HG03457 (cell line): Measurements from ENCODE around the gene TM4SF1.

Experiments
- ATAC-seq: cut with Tn5 transposase; IDR thresholded peaks from one replicate; pipeline ENCODE4 v1.9.1; 2021; ENCODE audit warnings: moderate number of reproducible peaks; ENCODE audit not compliant: unreplicated experiment

TM4SF1 gene

DNA sequence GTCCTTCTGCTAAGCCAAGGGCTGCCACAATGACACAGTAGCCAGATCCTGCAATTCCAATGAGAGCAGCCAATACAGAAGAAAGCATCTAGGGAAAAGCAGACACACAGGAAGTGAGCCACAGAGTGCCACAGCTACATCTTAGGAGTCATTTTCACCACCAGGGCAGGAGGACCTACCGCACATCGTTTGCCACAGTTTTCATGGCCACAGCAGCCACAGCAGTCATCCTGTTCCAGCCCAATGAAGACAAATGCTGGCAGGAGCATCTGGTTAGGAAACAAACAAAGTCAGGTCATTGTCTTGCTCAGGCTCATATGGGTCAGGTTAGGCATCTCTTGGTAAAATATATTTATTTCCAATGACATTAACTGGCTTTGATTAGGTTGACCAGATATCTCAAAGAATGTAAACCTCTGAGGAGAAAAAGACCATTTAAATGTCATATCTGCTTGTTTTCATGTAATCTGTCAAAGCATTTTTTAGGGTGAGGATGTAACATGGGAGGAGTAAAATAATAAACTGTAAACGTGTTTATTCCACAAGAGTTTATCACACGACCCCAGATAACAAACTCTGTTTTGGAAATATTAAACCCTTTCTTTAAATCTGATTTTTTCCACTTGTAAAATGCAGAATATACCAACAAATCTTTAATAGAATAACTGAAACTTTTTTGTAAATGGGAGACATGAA is 1.8 kb downstream of the TM4SF1 start:
- ATAC-seq, result no peak

DNA sequence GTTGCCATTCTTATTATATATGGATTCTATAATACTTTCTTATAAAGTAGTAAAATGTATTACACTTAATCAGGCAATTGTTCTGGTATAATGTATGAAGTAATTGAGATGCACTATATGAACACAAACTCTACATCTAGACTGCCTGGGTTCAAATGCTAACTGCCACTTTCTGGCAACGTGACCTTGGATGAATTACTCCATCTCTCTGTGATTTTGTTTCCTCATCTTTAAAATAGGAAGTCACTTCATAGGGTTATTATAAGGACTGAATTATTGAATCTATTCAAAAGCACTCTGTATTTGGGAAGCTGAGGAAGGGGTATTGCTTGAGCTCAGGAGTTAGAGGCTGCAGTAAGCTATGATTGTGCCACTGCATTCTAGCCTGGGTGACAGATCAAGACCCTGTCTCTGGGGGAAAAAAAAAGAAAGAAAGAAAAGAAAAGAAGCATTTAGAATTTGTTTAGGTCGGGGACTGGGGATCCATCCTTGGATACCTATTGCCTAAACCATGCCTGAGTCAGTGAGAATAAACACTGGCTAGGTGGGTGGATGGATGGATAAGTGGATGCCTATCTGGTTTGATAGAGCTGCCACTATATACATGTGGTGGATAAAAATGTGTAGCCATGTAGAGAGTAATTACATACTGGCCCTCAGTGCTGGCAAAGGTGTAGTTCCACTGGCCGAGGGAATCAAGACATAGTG is 2.5 kb downstream of the TM4SF1 start:
- ATAC-seq, result no peak

DNA sequence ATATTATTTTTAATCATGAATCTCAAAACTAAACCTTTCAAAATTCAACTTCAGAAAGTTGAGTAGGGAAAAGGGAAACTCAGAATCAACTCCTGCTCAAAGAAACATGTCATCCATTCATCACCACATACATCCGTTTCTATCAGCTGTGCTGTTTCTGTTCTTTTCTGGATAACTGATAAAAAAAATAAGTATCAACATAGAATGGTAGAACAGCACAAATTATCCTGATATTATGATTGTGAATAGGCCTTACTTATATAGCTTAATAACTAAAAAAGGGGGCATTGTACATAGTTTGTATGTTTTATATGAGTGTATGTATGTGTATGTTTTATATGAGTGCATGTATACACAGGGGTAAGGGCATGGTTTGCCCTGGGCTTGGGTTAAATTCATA is 3.1 kb downstream of the TM4SF1 start:
- no peak for ATAC-seq

DNA sequence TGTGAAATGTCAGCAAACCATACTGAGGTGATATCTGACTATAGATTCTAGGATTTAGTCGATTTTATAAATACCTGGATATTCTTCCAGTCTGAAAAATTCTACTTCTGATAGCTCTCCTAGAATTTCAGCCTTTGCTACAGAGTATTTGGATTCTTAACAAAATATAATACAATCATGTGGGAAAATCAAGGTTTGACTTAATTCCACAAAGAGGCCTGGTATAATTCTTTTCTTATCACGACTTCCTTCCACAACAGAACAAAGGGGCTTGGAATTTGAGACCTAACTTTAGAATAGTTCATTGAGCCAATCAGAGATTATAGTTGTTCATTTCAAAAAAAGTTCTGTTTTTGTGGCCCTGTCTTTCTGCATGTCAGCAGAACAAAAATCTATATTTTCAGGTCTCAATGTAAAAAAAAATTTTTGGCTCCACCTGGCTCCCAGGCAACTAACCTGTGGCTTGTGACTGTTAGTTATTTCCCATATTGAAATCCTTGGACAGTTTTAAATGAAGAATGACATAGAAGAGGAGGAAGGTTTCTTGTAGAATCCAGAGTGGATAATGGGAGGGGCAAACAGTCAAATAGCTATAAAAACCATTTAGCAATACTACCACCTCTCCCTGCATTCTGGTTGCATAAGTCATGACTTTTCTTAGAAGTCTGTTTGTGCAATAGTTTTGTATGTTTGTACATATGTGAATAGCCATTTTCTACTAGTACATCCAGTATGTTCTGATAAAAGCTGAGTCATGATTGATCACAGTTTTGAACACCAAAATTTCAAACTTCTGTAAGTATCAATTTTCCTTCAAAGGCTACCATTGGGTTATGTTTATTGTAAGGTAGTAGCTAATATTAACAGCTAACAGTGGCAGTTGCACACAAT is 4.0 kb downstream of the TM4SF1 start:
- ATAC-seq, result no peak

DNA sequence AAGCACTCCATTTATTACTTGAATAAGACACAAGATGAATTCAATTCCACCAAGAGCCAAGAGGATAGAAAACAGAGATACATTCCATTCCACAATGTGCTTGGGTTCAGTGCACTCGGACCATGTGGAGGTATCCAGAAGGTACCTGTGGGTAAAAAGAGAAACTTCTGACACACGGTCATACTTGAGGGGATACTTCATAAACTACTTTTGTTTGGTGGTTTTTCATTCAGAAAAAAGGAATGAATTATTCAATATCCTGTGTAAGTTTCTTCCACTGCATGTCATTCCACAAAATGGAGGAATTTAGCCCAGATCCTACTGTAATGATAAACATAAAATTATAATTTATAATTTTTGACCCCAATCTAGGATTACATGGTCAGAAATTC is 5.7 kb downstream of the TM4SF1 start:
- ATAC-seq, result no peak

DNA sequence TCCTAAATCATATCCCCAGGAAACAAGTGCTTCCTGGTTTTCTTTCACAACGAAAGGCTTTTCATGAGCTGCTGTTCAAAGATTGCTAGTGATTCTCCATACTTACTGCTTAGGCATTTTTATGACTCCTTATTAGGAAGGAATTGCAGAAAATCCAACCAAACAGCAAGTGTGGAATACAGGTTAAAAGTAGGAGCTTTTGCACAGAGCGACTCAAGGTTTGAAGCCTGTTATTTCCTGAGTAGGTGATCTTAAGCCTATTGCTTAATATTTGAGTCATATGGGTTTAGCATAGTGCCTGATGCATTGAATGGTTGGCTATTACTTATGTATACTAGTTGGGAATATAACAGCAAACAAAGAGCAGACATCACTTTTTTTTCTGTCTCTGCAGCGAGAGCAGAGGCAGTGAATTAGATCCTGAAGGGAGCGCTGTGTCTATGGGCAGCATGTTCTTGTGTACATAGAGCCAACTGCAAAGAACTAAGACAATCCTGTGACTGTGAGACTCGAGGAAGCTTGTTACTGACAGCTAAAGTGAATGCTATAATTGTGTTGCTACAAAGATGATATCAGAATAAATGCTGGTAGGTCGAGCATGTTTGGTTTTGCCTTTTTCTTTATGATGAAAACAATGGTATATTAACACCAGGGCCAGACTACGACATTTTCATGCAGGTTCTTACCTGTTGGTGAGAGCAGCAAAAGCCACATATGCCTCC is 6.3 kb downstream of the TM4SF1 start:
- ATAC-seq, result no peak

DNA sequence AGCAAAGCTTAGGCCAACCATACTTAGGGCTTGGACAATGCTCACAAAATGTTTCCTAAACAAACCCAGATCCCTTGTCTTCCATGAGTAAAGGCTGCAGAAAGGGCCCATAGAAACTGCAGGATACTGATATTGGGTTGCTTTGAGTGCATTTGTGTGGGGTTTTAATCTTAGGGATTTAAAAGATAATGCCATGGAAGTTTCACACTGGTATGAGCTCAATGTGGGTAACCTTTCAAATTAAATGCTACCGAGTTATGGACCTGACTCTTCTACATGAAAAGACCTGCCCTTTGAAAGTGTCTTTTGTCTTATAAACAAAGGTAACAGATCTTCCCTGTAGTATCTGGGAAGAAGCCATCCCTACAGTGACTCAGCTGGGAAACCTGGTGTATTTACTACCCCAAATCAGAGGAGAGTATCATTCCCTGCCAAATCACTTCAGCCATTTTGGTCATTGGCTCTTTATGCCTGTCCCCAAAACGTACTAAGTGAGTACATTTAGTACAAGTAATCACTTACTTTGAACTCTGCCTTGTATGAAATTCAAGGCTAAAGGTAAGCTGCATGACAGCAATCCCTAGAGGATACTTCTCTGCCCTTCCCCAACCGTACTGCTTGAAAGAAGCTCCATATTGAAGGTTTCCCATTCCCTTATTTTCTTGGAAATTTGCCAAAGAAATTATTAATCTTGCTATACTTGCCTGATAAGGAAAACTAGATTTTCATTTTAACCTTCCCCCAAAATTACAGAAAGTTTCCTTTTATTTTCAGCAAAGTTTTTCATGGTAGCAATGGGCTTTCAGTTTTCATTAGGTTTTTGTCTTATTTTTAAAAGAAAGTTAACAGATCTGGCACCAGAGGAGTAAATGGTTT is 7.2 kb downstream of the TM4SF1 start:
- no peak for ATAC-seq

DNA sequence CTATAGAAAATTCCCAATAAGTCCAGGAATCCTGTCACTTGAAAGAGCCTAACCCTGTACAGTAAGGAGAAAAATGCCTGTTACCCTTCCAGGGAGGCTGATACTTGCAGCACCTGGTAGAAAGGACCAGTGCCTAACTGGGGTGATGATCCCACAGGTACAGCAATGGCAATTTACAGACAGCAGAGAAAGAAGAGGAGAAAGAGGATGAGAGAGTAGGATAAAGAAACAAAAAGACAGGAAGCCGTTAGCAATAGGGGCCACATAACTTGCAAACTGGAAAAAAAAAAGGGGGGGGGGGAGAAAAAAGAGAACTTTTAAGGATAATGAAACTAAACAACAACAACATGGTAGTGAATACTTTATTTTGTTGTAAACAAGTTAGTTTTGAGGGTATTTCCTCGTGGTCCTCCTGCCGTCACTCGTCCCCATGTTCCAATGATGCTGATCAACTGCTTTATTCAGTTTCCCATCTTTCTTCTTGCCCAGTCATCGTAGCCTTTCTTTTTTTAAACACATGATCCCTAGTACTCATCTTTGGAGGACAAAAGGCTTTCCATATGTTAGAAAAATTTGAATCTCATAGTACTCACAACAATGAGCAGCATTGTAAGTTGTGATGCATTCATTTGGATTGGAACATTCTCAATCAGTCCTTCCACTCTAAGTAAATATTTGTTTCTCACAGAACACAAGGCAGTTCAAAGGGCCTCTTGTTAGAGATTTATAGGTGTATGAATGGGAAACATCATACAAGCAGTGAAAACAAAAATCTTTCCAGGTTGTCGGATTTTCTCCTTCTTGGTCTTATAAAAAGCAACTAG is 8.6 kb downstream of the TM4SF1 start:
- ATAC-seq, result no peak

DNA sequence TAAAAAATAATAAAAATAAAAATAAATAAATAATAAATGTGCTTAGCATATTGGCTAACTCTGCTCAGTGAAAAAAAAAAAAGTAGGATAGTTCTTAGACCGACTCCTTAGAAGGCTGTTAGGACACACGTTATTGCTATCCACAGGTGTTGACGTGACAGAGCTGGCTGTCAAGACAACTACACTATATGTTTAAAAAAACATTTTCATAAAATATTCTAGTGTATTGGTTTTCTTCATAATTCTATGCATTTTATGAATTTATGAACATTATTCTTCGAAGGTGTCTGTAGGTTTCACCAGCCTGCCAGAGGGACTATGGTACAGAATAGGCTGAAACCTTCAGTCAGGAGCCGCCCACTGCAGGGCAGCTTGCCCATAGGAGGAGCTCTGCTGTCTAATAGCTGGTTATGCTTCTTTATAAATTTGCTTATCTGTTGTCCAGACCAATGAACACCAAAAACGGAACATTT is 9.2 kb downstream of the TM4SF1 start:
- no peak for ATAC-seq

DNA sequence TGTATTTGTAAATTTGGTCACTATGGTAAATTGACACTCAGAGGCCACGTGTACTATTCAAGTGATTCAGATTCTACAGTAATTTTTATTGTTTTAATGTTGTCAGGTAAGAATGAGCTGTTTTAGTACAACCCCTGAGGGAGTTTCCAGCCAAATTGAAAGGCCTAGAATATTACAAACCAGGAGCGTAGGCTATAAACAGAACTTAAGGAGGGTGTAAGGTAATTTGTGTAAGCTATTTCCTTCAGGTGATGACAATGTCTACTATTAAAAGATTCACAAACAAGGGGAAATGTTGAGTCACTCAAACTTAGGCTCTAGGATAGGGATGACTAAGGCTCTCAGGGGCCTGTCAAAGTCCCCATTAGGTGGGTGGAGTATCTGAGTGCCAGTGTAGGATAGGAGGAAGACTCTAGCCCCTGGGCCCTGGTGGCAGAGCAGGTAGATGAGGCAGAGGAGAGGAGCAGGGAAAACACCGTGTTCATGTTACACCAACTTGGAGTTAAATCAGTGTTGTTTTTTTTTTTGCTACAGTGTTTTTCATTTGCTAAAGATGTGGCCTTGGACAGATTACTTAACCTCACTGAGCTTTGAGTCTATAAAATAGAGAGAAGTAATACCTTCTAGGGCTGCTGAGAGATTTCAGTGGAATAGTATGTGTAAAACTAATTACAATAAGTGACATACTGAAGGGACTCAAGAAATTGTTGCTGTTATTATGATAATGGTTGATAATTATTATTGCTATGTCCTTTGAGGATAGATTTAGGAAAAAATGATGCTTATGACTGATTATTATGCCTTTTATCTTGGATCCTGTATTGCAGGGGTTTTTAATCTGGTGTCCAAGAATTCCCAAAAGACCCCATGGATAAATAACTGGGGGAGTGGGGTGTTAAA is 10.3 kb downstream of the TM4SF1 start:
- no peak for ATAC-seq

DNA sequence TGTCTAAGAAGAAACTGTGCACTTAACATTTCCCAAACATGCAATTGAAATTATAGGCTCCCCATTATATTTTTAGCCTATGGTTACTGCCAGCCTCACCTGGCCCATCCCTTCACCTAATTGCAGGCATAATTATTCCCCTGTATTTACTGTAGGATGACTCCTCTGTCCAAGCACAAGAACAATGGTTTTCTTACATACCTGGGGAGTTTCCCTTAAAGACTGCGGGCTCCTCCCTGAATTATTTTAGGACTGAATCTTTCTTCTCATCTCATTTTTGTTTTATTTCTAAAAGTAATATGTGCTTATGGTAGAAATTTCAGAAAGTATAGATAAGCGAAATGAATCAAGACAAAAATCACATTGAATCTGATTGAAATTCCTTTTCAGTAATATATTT is 11.4 kb downstream of the TM4SF1 start:
- ATAC-seq, result no peak

DNA sequence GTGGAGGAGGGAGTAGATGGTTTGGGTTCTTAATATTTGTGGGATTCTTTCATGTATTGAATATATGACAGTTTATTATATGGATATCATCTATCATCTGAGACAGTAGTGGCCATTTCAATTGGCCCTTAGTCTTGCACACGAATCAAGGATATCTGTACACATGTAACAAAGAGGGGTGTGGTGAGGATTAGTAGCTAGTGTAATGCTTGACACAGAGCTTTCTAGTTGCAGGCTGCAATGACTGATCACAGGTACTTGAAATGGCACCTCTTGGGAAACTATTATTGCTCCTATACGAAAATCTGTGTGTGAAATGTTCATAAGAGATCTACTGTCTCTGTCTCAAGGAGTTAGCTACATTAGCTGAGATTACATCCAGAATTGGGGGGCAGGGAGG is 12.8 kb downstream of the TM4SF1 start:
- ATAC-seq, result no peak

DNA sequence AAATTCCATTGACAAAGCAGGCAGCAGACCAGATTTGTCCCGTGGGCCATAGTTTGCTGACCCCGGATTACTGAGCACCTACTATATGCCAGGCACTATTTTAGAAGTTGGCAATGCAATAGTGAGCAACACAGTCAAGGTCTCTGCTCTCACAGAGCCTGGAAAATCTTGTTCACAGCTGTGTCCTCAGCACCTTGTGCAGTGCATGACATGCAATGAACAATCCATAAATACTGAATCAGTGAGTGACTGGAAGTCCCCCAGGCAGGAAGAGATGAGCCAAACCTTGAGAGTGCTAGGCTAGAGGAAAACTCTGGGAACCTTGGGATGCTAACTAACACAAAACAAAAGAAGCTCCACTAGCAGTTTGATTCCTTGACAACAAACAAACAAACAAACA is 14.4 kb downstream of the TM4SF1 start:
- ATAC-seq, result no peak

DNA sequence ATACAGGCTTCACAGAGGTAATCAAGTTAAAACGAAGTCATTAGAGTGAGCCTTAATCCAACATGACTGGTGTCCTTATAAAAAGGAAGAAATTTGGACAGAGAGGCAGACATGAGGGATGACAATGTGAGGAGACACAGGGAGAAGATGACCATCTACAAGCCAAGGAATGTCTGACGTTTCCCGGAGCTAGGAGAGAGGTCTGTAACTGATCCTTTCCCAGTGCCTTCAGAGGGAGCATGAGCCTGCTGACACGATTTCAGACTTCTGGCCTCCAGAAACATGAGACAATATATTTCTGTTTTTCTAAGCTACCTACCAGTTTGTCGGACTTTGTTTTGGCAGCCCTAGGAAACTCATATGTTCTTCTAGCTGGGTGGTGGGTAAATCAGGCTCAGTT is 15.1 kb downstream of the TM4SF1 start:
- no peak for ATAC-seq

DNA sequence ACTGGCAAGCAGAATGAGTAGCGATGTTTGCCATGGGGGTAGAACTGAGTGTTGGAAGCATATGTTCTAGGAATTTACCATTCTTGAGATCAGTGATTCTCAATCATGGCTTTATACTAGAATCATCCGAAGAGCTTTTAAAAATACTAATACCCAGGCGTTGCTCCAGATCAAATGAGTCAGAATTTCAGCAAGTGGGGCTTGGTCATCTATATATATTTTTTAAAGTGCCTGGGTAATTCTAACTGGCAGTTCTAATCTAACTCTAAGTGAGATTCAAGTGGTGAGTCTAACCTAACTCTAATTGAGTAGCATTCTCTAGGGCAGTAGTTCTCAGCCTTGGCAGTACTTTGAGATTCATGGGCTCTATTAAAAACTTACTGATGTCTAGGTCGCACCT is 20.8 kb downstream of the TM4SF1 start:
- no peak for ATAC-seq

DNA sequence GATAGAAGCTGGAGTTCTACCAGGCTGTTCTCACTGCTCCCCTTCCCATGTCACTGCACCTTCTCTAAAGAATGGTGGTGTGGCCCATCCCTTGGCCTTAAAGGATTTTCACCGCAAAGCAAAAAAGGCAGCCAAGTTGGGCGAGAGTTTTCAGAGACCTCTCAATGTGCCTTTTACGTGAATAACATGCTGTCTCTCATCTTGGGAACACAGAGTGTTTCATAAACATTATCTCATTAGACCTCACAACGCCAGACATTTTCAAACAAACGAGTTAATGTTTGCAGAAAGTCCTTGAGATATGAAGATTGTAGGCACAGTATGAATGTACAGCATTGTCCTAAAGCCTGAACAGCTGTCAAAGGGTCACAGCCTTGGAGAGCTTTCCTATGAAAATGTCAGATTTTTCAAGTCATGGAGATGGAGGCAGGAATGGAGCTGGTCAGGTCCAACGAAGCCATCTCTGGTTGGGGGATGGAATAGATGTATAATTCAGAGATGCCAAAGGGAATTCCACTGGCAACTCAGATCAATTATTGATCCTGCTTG is 21.3 kb downstream of the TM4SF1 start:
- no peak for ATAC-seq

DNA sequence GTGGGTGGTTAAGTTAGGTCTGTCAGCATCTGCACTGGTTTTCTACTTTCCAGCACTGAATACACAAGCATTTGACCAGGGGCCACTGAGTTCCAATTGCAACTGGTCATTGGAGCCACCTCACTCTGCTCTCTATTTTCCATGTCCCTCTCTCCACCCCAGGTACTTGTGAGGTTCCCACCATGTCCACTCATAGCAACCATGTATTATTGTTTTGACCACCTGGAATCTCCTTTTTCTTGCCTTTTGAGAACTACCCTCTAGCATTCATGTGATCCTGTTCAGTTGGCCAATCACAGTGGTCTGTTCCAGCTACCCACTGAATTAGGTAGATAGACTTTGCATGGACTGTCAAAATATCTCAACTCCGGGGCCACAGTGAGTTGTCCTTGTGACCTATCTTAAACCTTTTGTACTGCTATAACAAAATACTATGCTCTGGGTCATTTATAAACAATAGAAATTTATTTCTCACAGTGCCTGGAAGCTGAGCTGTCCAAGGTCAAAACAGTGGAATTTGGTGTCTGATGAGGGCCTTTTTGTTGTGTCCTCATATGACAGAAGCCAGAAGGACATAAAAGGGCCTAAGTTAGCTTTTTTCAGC is 23.8 kb downstream of the TM4SF1 start:
- no peak for ATAC-seq
